ENCODE measurements around the gene CRCP. TPM values are rescaled to one million over a fixed set of nuclear protein-coding genes. Genes with fewer than 3 reads are reported as not detected.
"Not testable (repeated sequence)": the region's sequence is repeated elsewhere in the genome, so short reads cannot be mapped to it uniquely, and the experiment has no call there.

The CRCP gene
- total RNA-seq, 2 experiments from 2014 or later: 29.0 to 31.3 TPM

DNA sequence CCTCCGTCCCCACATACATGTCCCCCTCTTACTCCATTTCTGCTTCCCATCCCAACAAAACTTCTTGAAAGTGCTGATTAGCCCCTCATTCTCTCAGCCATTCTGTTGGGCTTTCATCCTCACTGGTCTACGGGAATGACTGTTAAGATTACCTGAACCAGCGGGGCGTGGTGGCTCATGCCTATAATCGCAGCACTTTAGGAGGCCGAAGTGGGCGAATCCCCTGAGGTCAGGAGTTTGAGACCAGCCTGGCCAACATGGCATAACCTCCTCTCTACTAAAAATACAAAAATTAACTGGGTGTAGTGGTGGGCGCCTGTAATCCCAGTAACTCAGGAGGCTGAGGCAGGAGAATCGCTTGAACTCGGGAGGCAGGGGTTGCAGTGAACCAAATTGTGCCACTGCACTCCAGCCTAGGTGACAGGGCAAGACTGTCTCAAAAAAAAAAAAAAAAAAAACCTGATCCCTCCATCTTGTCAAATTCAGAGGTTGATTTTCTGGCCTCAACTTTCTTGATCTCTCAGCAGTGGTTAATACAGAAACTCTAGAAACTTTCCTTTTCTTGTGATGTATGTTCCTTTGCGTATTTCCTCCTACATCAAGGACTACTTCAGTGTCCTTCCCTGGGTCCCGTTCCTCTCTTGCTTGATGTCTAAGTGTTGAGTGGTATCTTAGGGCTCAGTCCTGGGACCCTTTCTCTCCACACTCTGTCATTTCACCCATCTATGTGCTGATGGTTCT lies 2.2 kb downstream of the CRCP start:
- not testable (repeated sequence) for DNase-seq; H3K27me3 Mint-ChIP-seq (ENCODE audit: low read depth); ATAC-seq; H3K9me3 Mint-ChIP-seq (ENCODE audit: insufficient read depth)
- Mint-ChIP-seq H3K4me1 (ENCODE audit: low read depth) (peaks cover 41% of the 10 kb centered on the region), H3K36me3 (ENCODE audit: low read depth) (peaks cover 29% of the 10 kb centered on the region), H3K27ac (peak overlapping the region; percentile 31), H3K4me3 (peak overlapping the region; percentile 39)
- ChIA-PET POLR2A (interaction anchor here (0.8 kb wide), 1 partner anchor 1114 kb away, joined by 4 read pairs; no protein-coding TSS in a partner anchor), CTCF (interaction anchor here (2.9 kb wide), 1 partner anchor 8 kb away, joined by 9 read pairs; no protein-coding TSS in a partner anchor)

DNA sequence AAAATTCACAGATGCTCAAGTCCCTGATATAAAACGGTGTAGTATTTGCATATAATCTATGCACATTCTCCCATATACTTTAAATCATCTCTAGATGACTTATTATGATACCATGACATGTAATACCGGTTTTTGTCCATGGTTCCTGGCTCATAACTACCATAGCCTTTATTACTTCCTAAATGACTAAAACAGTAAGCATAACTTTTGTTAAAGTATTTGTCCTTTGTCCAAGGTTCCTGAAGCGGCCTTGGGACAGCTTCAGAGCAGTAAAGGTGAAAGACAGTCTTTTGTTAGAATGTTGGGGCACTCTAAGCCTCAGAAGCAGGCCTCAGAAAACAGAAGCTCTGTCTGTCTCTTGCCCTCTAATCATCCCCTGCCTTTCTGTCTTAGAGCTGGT lies 4.0 kb downstream of the CRCP start:
- peaks cover 41% of the 10 kb centered on the region for H3K4me1 Mint-ChIP-seq (ENCODE audit: low read depth)
- H3K36me3 Mint-ChIP-seq (ENCODE audit: low read depth): peaks cover 29% of the 10 kb centered on the region
- DNase-seq (no peak), ATAC-seq (no peak)
- POLR2A ChIA-PET: no interaction called here
- no peak overlapping the region for H3K4me3 Mint-ChIP-seq
- no peaks in the 10 kb centered on the region for H3K27me3 Mint-ChIP-seq (ENCODE audit: low read depth)
- CTCF ChIA-PET: no interaction called here
- H3K9me3 Mint-ChIP-seq (ENCODE audit: insufficient read depth): no peaks in the 10 kb centered on the region
- no peak overlapping the region for H3K27ac Mint-ChIP-seq

DNA sequence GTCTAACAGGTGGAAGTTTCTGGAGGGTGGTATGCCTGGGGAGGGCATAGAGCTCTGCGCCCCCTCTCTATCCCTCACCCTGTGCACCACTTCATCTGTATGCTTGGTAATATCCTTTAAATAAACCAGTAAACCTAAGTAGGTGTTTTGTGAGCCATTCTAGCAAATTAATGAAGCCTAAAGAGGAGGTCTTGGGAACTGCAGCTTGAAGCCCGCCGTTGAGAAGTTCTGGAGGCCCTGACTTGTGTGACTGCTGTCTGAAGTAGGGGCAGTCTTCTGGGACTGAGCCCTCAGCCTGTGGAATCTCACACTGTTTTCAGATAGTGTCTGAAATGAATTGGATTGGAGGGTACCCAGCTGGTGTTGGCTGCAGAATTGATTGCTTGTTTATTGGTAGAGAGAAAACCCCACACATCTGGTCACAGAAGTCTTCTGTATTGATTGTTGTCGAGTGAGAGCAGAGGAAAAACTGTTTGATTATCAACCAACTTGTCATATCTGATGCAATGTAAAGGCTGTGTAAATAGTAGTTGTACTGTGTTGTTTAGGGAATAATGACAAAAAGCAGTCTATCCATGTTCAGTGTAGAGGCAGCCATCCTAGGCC lies 4.7 kb downstream of the CRCP start:
- H3K4me1 Mint-ChIP-seq (ENCODE audit: low read depth): peaks cover 42% of the 10 kb centered on the region
- ChIA-PET POLR2A (no interaction called here), CTCF (no interaction called here)
- ATAC-seq (no peak), DNase-seq (no peak)
- no peak overlapping the region for H3K4me3 Mint-ChIP-seq
- H3K9me3 Mint-ChIP-seq (ENCODE audit: insufficient read depth): no peaks in the 10 kb centered on the region
- peaks cover 29% of the 10 kb centered on the region for H3K36me3 Mint-ChIP-seq (ENCODE audit: low read depth)
- H3K27ac Mint-ChIP-seq: peak overlapping the region; percentile 15
- H3K27me3 Mint-ChIP-seq (ENCODE audit: low read depth): no peaks in the 10 kb centered on the region

DNA sequence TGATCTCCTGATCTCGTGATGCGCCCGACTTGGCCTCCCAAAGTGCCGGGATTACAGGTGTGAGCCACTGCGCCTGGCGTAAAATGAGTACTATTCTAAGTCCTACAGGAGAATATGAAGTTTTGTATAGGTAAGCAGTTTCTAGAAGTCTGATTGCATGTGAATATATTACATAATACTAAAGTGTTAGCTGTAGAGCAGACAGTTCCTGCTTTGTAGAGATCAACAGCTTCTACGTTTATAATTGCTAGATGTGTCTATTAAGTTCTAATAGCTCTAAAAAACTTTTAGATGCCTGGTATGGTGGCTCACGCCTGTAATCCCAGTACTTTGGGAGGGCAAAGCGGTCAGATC lies 8.5 kb downstream of the CRCP start:
- H3K4me3 Mint-ChIP-seq: no peak overlapping the region
- POLR2A ChIA-PET: interaction anchor here (3.0 kb wide), 1 partner anchor 8 kb away, joined by 10 read pairs; the partner anchor contains the start of gene CRCP
- H3K36me3 Mint-ChIP-seq (ENCODE audit: low read depth): peaks cover 24% of the 10 kb centered on the region

DNA sequence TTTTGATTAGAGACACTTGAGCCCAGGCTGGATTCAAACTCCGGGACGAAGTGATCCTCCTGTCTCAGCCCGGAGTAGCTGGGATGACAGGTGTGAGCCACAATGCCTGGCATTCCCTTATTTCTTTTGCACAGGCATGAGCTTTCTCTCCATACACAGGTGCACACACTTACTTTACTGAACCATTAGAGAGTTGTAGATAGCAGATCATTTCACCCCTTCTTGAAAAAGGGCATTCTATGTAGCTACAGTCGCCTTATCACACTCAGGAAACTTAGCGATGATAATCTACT lies 9.9 kb downstream of the CRCP start:
- H3K4me1 Mint-ChIP-seq (ENCODE audit: low read depth): peaks cover 42% of the 10 kb centered on the region
- ATAC-seq; H3K4me3 Mint-ChIP-seq; H3K27me3 Mint-ChIP-seq (ENCODE audit: low read depth); H3K9me3 Mint-ChIP-seq (ENCODE audit: insufficient read depth); DNase-seq: not testable (repeated sequence)
- ChIA-PET CTCF (interaction anchor here (2.0 kb wide), 1 partner anchor 9 kb away, joined by 9 read pairs; the partner anchor contains the start of gene CRCP), POLR2A (interaction anchor here (1.0 to 3.0 kb wide), 2 partner anchors 9 to 369 kb away, joined by 3 to 10 read pairs; partner anchors contain the start of gene CRCP)
- peak overlapping the region; percentile 41 for H3K27ac Mint-ChIP-seq
- H3K36me3 Mint-ChIP-seq (ENCODE audit: low read depth): peaks cover 22% of the 10 kb centered on the region

More for the DNA sequence above, 8.5 kb downstream of the CRCP start:
- DNase-seq (no peak), ATAC-seq (no peak)
- Mint-ChIP-seq H3K9me3 (ENCODE audit: insufficient read depth) (no peaks in the 10 kb centered on the region), H3K27ac (no peak overlapping the region), H3K4me1 (ENCODE audit: low read depth) (peaks cover 44% of the 10 kb centered on the region), H3K27me3 (ENCODE audit: low read depth) (no peaks in the 10 kb centered on the region)
- CTCF ChIA-PET: no interaction called here

DNA sequence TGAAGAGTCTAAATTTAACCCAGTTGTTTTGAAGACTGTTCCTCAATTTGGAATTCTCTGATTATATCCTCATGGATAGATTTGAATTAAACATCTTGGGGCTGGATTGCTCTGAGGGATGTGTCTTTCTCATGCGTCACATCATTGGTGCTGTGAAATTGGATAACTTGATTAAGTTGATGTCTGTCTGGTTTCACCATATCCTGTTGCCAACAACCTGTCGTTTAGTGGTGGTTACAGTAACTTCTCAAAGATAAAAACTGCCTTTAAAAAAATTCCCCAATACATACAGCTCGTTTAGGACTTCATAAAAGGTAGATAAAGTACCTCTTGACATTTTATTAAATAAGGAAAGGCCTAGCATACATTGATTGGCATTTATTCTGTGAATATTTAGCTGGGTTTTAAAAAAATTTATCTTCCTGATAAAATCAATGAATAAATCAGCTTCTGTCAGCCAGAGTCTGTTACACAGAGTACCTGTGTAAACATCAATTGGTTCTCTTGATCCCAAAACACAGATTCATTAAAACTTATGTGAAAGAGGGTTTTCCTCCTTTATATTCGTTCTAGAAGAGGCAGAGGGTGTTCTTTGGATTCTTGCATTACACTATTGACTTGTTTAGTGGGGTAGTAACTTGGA lies 10.5 kb downstream of the CRCP start:
- Mint-ChIP-seq H3K27ac (peak overlapping the region; percentile 11), H3K27me3 (ENCODE audit: low read depth) (no peaks in the 10 kb centered on the region), H3K4me1 (ENCODE audit: low read depth) (peaks cover 44% of the 10 kb centered on the region), H3K36me3 (ENCODE audit: low read depth) (peaks cover 24% of the 10 kb centered on the region), H3K4me3 (no peak overlapping the region), H3K9me3 (ENCODE audit: insufficient read depth) (no peaks in the 10 kb centered on the region)
- CTCF ChIA-PET: interaction anchor here (2.0 kb wide), 1 partner anchor 10 kb away, joined by 9 read pairs; the partner anchor contains the start of gene CRCP
- POLR2A ChIA-PET: interaction anchor here (1.0 to 3.0 kb wide), 2 partner anchors 10 to 368 kb away, joined by 3 to 10 read pairs; partner anchors contain the start of gene CRCP
- DNase-seq (no peak), ATAC-seq (peak; percentile 38)

DNA sequence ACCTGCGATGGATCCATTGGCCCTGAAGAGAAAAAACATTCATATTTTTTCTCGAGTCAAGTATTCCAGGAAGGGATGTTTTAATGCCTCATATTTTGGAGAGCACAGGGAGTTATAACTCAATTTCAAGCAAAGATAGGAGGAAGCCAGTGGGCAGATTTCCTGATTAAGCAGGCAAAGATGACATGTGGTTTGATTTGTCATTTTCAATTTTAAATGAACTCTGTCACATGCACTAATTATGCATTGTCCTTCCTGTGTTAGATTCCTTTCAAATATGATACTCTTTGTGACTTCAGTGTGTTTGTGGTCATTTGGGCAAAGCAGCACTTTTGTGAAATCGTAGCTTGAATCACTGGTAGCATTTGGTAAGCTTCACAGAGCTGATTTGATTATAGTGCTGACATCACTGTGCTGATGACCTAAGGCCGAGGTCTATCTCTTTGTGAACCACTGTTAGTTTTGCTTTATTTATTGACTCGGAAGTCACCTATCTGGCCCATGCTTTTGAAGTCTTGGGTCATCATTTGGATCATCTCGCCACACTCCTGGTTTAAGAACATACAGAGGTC lies 11.2 kb downstream of the CRCP start:
- peaks cover 26% of the 10 kb centered on the region for H3K36me3 Mint-ChIP-seq (ENCODE audit: low read depth)
- DNase-seq; H3K9me3 Mint-ChIP-seq (ENCODE audit: insufficient read depth); H3K4me3 Mint-ChIP-seq; H3K27me3 Mint-ChIP-seq (ENCODE audit: low read depth): not testable (repeated sequence)
- POLR2A ChIA-PET: interaction anchor here (1.0 to 3.0 kb wide), 2 partner anchors 11 to 368 kb away, joined by 3 to 10 read pairs; partner anchors contain the start of gene CRCP
- H3K27ac Mint-ChIP-seq: peak overlapping the region; percentile 11
- peaks cover 46% of the 10 kb centered on the region for H3K4me1 Mint-ChIP-seq (ENCODE audit: low read depth)
- peak; percentile 20 for ATAC-seq
- CTCF ChIA-PET: interaction anchor here (2.0 kb wide), 1 partner anchor 11 kb away, joined by 9 read pairs; the partner anchor contains the start of gene CRCP

DNA sequence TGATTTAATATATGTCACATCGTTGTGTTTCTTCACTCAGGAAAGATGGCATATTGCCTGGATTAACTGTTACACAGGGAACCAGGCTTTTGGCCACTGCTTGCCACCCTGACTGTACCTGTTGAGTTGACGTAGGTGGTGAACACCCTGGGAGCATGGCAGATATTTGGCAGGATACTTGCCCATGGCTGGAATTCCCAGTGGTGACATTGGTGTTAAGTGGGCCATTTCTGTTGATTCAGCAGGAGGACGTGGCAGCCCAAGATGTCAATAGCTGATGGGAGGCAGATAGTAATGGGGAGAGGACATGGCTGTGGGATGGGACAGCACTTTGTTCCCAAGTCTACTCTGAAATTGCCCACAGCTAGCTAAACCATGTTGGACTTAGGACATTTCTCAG lies 12.5 kb downstream of the CRCP start:
- POLR2A ChIA-PET; DNase-seq; H3K27ac Mint-ChIP-seq; H3K4me3 Mint-ChIP-seq; ATAC-seq; H3K27me3 Mint-ChIP-seq (ENCODE audit: low read depth); H3K9me3 Mint-ChIP-seq (ENCODE audit: insufficient read depth): not testable (repeated sequence)
- CTCF ChIA-PET: interaction anchor here (1.1 kb wide), 1 partner anchor 13 kb away, joined by 3 read pairs; no protein-coding TSS in a partner anchor
- peaks cover 46% of the 10 kb centered on the region for H3K4me1 Mint-ChIP-seq (ENCODE audit: low read depth)
- peaks cover 33% of the 10 kb centered on the region for H3K36me3 Mint-ChIP-seq (ENCODE audit: low read depth)

DNA sequence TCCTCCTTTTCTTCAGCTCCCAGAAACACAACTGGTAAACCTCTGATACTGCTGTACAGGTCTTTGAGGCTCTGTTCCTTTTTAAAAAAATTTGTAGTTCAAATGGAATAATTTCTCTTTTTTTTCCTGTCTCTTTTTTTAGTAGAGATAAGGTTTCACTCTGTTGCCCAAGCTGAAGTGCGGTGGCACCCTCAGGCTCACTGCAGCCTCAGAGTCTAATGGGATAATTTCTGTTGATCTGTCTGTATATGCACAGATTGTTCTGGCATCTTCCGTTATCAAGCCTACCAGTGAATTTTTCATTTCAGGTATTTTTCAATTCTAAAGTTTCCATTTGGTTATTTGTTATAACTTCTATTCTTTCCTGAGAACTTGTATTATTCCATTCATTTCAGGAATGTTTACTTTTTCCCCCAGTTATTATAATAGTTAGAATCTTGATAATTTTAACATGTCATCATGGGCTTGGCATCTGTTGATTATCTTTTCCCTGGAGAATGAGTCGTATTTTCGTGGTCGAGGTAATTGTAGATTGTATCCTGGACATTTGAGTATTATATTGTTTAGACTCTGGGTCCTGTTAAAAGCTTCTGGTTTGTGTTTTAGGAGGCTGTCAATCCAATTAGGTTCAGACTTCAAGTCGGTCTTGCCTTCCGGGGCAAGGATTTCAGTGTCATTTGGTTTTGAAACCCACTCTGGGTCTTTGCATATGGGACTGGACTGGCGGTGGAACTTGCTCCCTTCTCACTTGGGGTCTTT lies 24.5 kb downstream of the CRCP start:
- DNase-seq (no peak), ATAC-seq (no peak)
- H3K4me1 Mint-ChIP-seq (ENCODE audit: low read depth): no peaks in the 10 kb centered on the region
- no peaks in the 10 kb centered on the region for H3K27me3 Mint-ChIP-seq (ENCODE audit: low read depth)
- H3K9me3 Mint-ChIP-seq (ENCODE audit: insufficient read depth): no peaks in the 10 kb centered on the region
- peaks cover 61% of the 10 kb centered on the region for H3K36me3 Mint-ChIP-seq (ENCODE audit: low read depth)
- ChIA-PET CTCF (interaction anchor here (1.1 kb wide), 1 partner anchor 23 kb away, joined by 3 read pairs; no protein-coding TSS in a partner anchor), POLR2A (no interaction called here)
- no peak overlapping the region for H3K4me3 Mint-ChIP-seq
- H3K27ac Mint-ChIP-seq: no peak overlapping the region

DNA sequence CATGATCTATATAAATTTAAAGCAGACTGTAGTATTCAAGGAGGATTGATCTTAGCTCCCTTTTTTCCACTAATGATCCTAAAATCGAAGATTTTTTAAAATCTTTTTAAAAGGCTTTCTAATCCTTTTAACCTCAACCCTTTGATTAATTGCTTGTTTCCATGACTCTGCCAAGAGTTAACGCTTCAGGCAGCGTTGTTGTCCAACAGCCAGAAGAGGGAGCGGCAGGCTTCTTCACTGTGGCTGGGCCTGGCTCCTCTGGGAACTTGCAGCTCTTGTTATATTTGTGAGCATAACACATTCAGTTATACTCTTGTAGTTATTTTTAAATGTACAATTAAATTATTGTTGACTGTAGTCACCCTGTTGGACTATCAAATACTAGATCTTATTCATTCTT lies 26.3 kb downstream of the CRCP start:
- H3K27me3 Mint-ChIP-seq (ENCODE audit: low read depth): no peaks in the 10 kb centered on the region
- H3K9me3 Mint-ChIP-seq (ENCODE audit: insufficient read depth): no peaks in the 10 kb centered on the region
- no peak overlapping the region for H3K4me3 Mint-ChIP-seq
- ATAC-seq (no peak), DNase-seq (no peak)
- H3K4me1 Mint-ChIP-seq (ENCODE audit: low read depth): no peaks in the 10 kb centered on the region
- peak overlapping the region; percentile 25 for H3K27ac Mint-ChIP-seq
- CTCF ChIA-PET: interaction anchor here (1.0 kb wide), 2 partner anchors 10 to 14 kb away, joined by 3 read pairs; no protein-coding TSS in a partner anchor
- peaks cover 60% of the 10 kb centered on the region for H3K36me3 Mint-ChIP-seq (ENCODE audit: low read depth)
- POLR2A ChIA-PET: no interaction called here

DNA sequence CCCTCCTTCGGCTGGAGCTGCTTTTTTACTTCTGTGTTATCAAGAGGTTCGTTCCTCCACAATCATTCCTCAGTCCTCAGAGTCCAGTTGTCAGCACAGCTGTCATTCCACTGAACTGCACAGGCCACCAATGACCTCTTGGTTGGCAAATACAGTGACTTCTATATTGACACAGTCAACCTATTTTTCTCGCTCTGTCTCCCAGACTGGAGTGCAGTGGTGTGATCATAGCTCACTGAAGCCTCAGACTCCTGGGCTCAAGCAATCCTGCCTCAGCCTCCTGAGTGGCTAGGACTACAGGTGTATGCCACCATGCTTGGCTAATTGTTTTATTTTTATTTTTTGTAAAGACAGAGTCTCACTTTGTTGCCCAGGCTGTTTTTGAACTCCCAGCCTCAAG lies 27.7 kb downstream of the CRCP start:
- ChIA-PET POLR2A (no interaction called here), CTCF (no interaction called here)
- Mint-ChIP-seq H3K27me3 (ENCODE audit: low read depth) (no peaks in the 10 kb centered on the region), H3K36me3 (ENCODE audit: low read depth) (peaks cover 57% of the 10 kb centered on the region), H3K27ac (no peak overlapping the region), H3K4me1 (ENCODE audit: low read depth) (peaks cover 3% of the 10 kb centered on the region), H3K4me3 (no peak overlapping the region), H3K9me3 (ENCODE audit: insufficient read depth) (no peaks in the 10 kb centered on the region)
- DNase-seq (no peak), ATAC-seq (no peak)

Data from activated CD8-positive, alpha-beta T cell treated with anti-CD3 and anti-CD28 coated beads, Interleukin-2, amount 10 ng/mL, durations not matched to agents 7 days and 5 days (primary cell).